Natural killer cell (primary cell): Measurements from ENCODE around the gene LEF1. TPM values are rescaled to one million over a fixed set of nuclear protein-coding genes. Genes with fewer than 3 reads are reported as not detected.
A peak's percentile ranks its signal among the peaks of the same experiment; 100 is the strongest.

Experiments
- ATAC-seq, 3 donors: fragments of 150-1000 bp in 2 of 3; fragments of 200-7000 bp in 1 of 3; cut with Tn5 transposase; 1 replicate in 1 of 3; 2 replicates in 2 of 3; pipeline ENCODE4 v1.10.0; 2021; ENCODE audit warnings: mild to moderate bottlenecking in 2 of 3, moderate library complexity in 2 of 3
- DNase-seq, 2 donors: peaks; one replicate each; pipeline versions ENCODE4 v3.0.0 to v3.0.0-alpha.2; 2013 to 2021; ENCODE audit warnings: mixed read lengths in 1 of 2
- H3K27ac ChIP-seq: one replicate; pipeline ENCODE4 v1.5.1; 2013; ENCODE audit warnings: mild to moderate bottlenecking, low read length
- H3K27me3 ChIP-seq: one replicate; pipeline ENCODE4 v1.6.1; 2013; ENCODE audit warnings: low read length; ENCODE audit not compliant: control insufficient read depth, insufficient read depth
- H3K36me3 ChIP-seq: one replicate; pipeline ENCODE4 v1.6.1; 2013; ENCODE audit warnings: low read length; ENCODE audit not compliant: control insufficient read depth, insufficient read depth
- H3K4me1 ChIP-seq: one replicate; pipeline ENCODE4 v1.6.1; 2013; ENCODE audit warnings: low read length; ENCODE audit not compliant: control insufficient read depth, insufficient read depth
- H3K4me3 ChIP-seq: one replicate; pipeline ENCODE4 v1.5.1; 2013; ENCODE audit warnings: low read length
- H3K9me3 ChIP-seq: one replicate; pipeline ENCODE4 v1.6.1; 2013; ENCODE audit warnings: low read length; ENCODE audit not compliant: control insufficient read depth, insufficient read depth
- H3K27ac Mint-ChIP-seq, 2 donors: one replicate each; pipeline ENCODE4 v1.8.0; 2022; ENCODE audit warnings: mild to moderate bottlenecking in 2 of 2, mixed read lengths in 2 of 2, moderate library complexity in 1 of 2
- H3K27me3 Mint-ChIP-seq, 2 donors: one replicate each; pipeline ENCODE4 v1.8.0; 2022; ENCODE audit warnings: low read depth in 2 of 2, mixed read lengths in 2 of 2
- H3K36me3 Mint-ChIP-seq: one replicate; pipeline ENCODE4 v1.8.0; 2022; ENCODE audit warnings: mixed read lengths
- H3K4me1 Mint-ChIP-seq, 2 donors: one replicate each; pipeline ENCODE4 v1.8.0; 2022; ENCODE audit warnings: mixed read lengths in 2 of 2
- H3K4me3 Mint-ChIP-seq: one replicate; pipeline ENCODE4 v1.8.0; 2022; ENCODE audit warnings: mild to moderate bottlenecking, moderate library complexity, mixed read lengths
- H3K9me3 Mint-ChIP-seq, 2 donors: one replicate each; pipeline ENCODE4 v1.8.0; 2022; ENCODE audit warnings: mixed read lengths in 2 of 2
- CTCF ChIP-seq: fragments of 200-600 bp; IDR thresholded peaks from one replicate; pipeline ENCODE4 v1.8.0; 2022; ENCODE audit warnings: antibody characterized with exemption
- WGBS: methylation state at CpG from one replicate; pipeline ENCODE4 v1.1.7; 2013; ENCODE audit warnings: missing lambda C conversion rate; ENCODE audit not compliant: insufficient coverage; 5-methylcytosine and 5-hydroxymethylcytosine counted together
- intact Hi-C: fragments of 100-400 bp; cut with micrococcal nuclease; formaldehyde crosslinking; loops from one replicate; pipeline ENCODE4 v1.14.2; 2022
- total RNA-seq, 4 donors: library from RNA; stranded (reverse); fragments of 120-200 nt in 1 of 4; gene quantifications; one replicate each; pipeline versions ENCODE4 v1.2.3 to v1.2.4, GENCODE V29; 2013 to 2022

Gene LEF1
- total RNA-seq, 3 donors from 2014 or later (not counting 1 experiment from before 2014, with no cell fraction given) = 18.7 to 39.8 (median 24.5) TPM

DNA sequence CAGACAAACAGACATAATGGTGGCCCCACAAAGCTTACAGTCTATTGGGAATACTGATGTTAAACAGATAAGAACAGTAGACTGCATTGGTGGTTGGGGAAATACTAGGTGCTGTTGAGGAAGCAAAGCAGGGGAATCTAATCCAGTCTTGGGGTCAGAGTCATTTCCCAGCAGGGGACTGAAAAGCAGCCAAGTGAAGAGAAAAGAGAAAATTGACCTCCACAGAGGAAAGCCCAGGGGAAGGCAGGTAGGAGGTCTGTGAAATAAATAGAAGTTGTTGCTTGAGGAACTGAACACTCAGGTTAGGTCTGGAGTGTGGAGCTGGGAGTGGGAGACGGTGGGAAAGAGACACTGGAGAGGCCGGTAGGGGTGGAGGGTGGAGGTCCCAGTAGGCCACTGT, 33.0 kb upstream of the LEF1 start:
- H3K27me3 Mint-ChIP-seq = peaks cover 7 to 10% of the 10 kb centered on the region in 2 donors
- no peaks in the 10 kb centered on the region for H3K36me3 ChIP-seq
- H3K4me3 Mint-ChIP-seq = no peak overlapping the region
- WGBS = 100% methylated on average over 2 of the region's 2 CpGs
- H3K27me3 ChIP-seq = no peaks in the 10 kb centered on the region
- H3K27ac ChIP-seq = no peak overlapping the region
- no peaks in the 10 kb centered on the region for H3K4me1 Mint-ChIP-seq
- intact Hi-C loops = no loop called here
- H3K9me3 ChIP-seq = no peaks in the 10 kb centered on the region
- no peaks in the 10 kb centered on the region for H3K36me3 Mint-ChIP-seq
- H3K27ac Mint-ChIP-seq = no peak overlapping the region
- no peaks in the 10 kb centered on the region for H3K9me3 Mint-ChIP-seq
- H3K4me1 ChIP-seq = no peaks in the 10 kb centered on the region
- ATAC-seq (peak in 1 of 3 donors; percentile 24), DNase-seq (no peak)
- no peak for TF ChIP-seq CTCF
- H3K4me3 ChIP-seq = no peak overlapping the region

DNA sequence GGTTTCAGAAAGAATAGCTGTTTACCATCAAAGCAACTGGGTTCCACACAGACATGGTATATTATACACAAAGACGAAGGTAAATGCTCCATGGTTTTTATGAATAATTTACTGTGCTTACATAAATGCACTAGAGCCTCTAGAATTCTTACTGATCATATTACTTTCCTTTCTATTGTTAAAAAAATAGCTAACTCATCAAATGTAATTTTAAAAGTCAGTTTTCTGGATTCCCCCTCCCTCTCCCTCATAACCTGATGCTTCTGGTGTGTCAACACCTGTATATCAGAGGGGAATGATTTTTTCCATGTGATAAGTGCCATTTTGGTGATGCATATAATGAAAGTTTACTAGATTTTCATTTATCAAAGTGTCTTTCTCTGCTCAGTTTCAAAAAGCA, 31.1 kb upstream of the LEF1 start:
- H3K9me3 Mint-ChIP-seq = no peaks in the 10 kb centered on the region
- H3K9me3 ChIP-seq = no peaks in the 10 kb centered on the region
- H3K4me1 Mint-ChIP-seq = no peaks in the 10 kb centered on the region
- DNase-seq = no peak
- H3K4me1 ChIP-seq = no peaks in the 10 kb centered on the region
- WGBS = no CpG with 5 or more reads among the region's 1 CpG
- H3K36me3 Mint-ChIP-seq = no peaks in the 10 kb centered on the region
- H3K4me3 Mint-ChIP-seq = no peak overlapping the region
- no peaks in the 10 kb centered on the region for H3K36me3 ChIP-seq
- H3K27ac ChIP-seq = no peak overlapping the region
- TF ChIP-seq CTCF = no peak
- peaks cover 4 to 10% of the 10 kb centered on the region in 2 donors for H3K27me3 Mint-ChIP-seq
- no peak overlapping the region for H3K4me3 ChIP-seq
- no peak for ATAC-seq
- H3K27me3 ChIP-seq = no peaks in the 10 kb centered on the region
- intact Hi-C loops = no loop called here
- H3K27ac Mint-ChIP-seq = no peak overlapping the region

GRCh38 chr4:108193886-108194672, 25.3 kb upstream of the LEF1 start:
- intact Hi-C loops = no loop called here
- no peaks in the 10 kb centered on the region for H3K27me3 ChIP-seq
- 60% methylated on average over 1 of the region's 4 CpGs for WGBS
- ATAC-seq = no peak
- H3K36me3 ChIP-seq = no peaks in the 10 kb centered on the region
- Mint-ChIP-seq H3K4me3 (no peak overlapping the region), H3K4me1 (no peaks in the 10 kb centered on the region), H3K27ac (no peak overlapping the region), H3K36me3 (no peaks in the 10 kb centered on the region), H3K27me3 (peaks cover 15 to 23% of the 10 kb centered on the region in 2 donors), H3K9me3 (no peaks in the 10 kb centered on the region)
- no peaks in the 10 kb centered on the region for H3K4me1 ChIP-seq
- no peaks in the 10 kb centered on the region for H3K9me3 ChIP-seq
- no peak for DNase-seq
- no peak overlapping the region for H3K4me3 ChIP-seq
- no peak overlapping the region for H3K27ac ChIP-seq
- no peak for TF ChIP-seq CTCF

DNA sequence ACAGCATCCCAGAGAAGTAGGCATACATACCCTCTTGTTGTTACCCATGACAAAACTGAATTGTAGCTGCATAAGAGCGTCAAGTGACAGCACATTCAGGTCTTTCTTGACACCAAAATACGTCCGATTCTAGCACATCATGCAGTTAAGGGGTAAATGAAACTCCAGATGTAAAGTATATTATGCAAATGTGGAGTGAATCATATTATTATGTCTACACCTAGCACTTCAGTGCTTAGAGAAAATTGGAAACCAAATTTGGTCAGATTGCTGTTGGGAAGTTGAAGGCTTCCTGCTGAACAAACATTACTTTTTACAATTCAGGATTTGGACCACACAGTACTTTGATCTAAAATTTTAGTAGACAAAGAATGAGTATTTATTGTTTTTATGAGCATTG, 24.2 kb upstream of the LEF1 start:
- no peaks in the 10 kb centered on the region for H3K9me3 ChIP-seq
- DNase-seq (no peak), ATAC-seq (no peak)
- no peak overlapping the region for H3K4me3 ChIP-seq
- WGBS = 93% methylated on average over 3 of the region's 3 CpGs
- Mint-ChIP-seq H3K27ac (no peak overlapping the region), H3K4me1 (no peaks in the 10 kb centered on the region), H3K4me3 (no peak overlapping the region), H3K9me3 (no peaks in the 10 kb centered on the region), H3K27me3 (peaks cover 15 to 23% of the 10 kb centered on the region in 2 donors), H3K36me3 (no peaks in the 10 kb centered on the region)
- no peaks in the 10 kb centered on the region for H3K4me1 ChIP-seq
- TF ChIP-seq CTCF = no peak
- H3K27me3 ChIP-seq = no peaks in the 10 kb centered on the region
- H3K36me3 ChIP-seq = no peaks in the 10 kb centered on the region
- no peak overlapping the region for H3K27ac ChIP-seq
- intact Hi-C loops = no loop called here
